ENCODE measurements around the gene TM9SF1. TPM values are rescaled to one million over a fixed set of nuclear protein-coding genes. Genes with fewer than 3 reads are reported as not detected.

TM9SF1 gene
- total RNA-seq, 6 donors from 2014 or later: 15.7 to 75.4 (median 53.8) TPM

GRCh38 chr14:24188251-24189058, 6.8 kb downstream of the TM9SF1 start, which contains the start of gene IPO4:
TSS of gene IPO4 (minus strand) at chr14:24188816. CDS start at chr14:24188787, 29 bp downstream.
- Histone ChIP-seq H3K27me3 (no peaks in the 10 kb centered on the region), H3K4me1 (peaks cover 14 to 24% (median 18%) of the 10 kb centered on the region in 4 donors), H3K27ac (peak within 1 kb of the TSS; percentile 67 to 78 (median 72)), H3K36me3 (peaks cover 0 to 59% (median 41%) of the 10 kb centered on the region in 4 donors), H3K4me3 (peak within 1 kb of the TSS; percentile 65 to 90 (median 78)), H3K9me3 (no peaks in the 10 kb centered on the region)
- 0% methylated on average over 12 to 57 of the region's 65 CpGs for WGBS, 2 donors
- TF ChIP-seq POLR2AphosphoS5 (IDR thresholded peaks at IDR 0.05): peak; percentile 81 to 86
- TF ChIP-seq POLR2A (IDR thresholded peaks at IDR 0.05): peak in 3 of 4 donors; percentile 24 to 66 (median 66)
- no peak for TF ChIP-seq EP300 (IDR thresholded peaks at IDR 0.05)
- ATAC-seq (ENCODE audit: low FRiP score in 2 of 2) (peak; percentile 95 to 97), DNase-seq (peak; percentile 93 to 97)

- Histone ChIP-seq H3K4me1 (peaks cover 14 to 24% (median 18%) of the 10 kb centered on the region in 4 donors), H3K36me3 (peaks cover 0 to 60% (median 43%) of the 10 kb centered on the region in 4 donors), H3K27ac (peak overlapping the region in 2 of 4 donors; percentile 67 to 78), H3K27me3 (no peaks in the 10 kb centered on the region), H3K9me3 (no peaks in the 10 kb centered on the region), H3K4me3 (peak overlapping the region in 1 of 4 donors; percentile 90)
- no peak for DNase-seq
- 92 to 94% methylated on average over 2 of the region's 2 CpGs for WGBS, 2 donors
- TF ChIP-seq POLR2AphosphoS5 (IDR thresholded peaks at IDR 0.05) (no peak), CTCF (IDR thresholded peaks at IDR 0.05) (no peak), POLR2A (IDR thresholded peaks at IDR 0.05) (no peak), EP300 (IDR thresholded peaks at IDR 0.05) (no peak)
- ATAC-seq (ENCODE audit: low FRiP score in 2 of 2): no peak
These were observed 7.7 kb downstream of the TM9SF1 start for GRCh38 chr14:24187539-24187915.

- DNase-seq (no peak), ATAC-seq (ENCODE audit: low FRiP score in 2 of 2) (no peak)
- Histone ChIP-seq H3K4me1 (peaks cover 14 to 24% (median 18%) of the 10 kb centered on the region in 4 donors), H3K27me3 (no peaks in the 10 kb centered on the region), H3K36me3 (peaks cover 0 to 60% (median 44%) of the 10 kb centered on the region in 4 donors), H3K27ac (no peak overlapping the region), H3K4me3 (no peak overlapping the region), H3K9me3 (no peaks in the 10 kb centered on the region)
- WGBS, 2 donors: 92 to 93% methylated on average over 8 to 10 of the region's 10 CpGs
- TF ChIP-seq POLR2A (IDR thresholded peaks at IDR 0.05) (no peak), EP300 (IDR thresholded peaks at IDR 0.05) (no peak), POLR2AphosphoS5 (IDR thresholded peaks at IDR 0.05) (no peak), CTCF (IDR thresholded peaks at IDR 0.05) (no peak)
These were observed 8.3 kb downstream of the TM9SF1 start for GRCh38 chr14:24186831-24187538.

- ATAC-seq (ENCODE audit: low FRiP score in 2 of 2): no peak
- no peak for DNase-seq
- Histone ChIP-seq H3K4me1 (peaks cover 14 to 24% (median 18%) of the 10 kb centered on the region in 4 donors), H3K4me3 (no peak overlapping the region), H3K9me3 (no peaks in the 10 kb centered on the region), H3K27me3 (no peaks in the 10 kb centered on the region), H3K27ac (no peak overlapping the region), H3K36me3 (peaks cover 5 to 65% (median 55%) of the 10 kb centered on the region in 4 donors)
- WGBS, 2 donors: 89 to 97% methylated on average over 4 to 11 of the region's 11 CpGs
- TF ChIP-seq CTCF (IDR thresholded peaks at IDR 0.05): no peak
- no peak for TF ChIP-seq POLR2AphosphoS5 (IDR thresholded peaks at IDR 0.05)
- no peak for TF ChIP-seq EP300 (IDR thresholded peaks at IDR 0.05)
- TF ChIP-seq POLR2A (IDR thresholded peaks at IDR 0.05): no peak
These were observed 9.5 kb downstream of the TM9SF1 start for GRCh38 chr14:24185741-24186140.

GRCh38 chr14:24185026-24185425, 10.2 kb downstream of the TM9SF1 start:
- no peaks in the 10 kb centered on the region for H3K27me3 ChIP-seq
- peaks cover 8 to 72% (median 62%) of the 10 kb centered on the region in 4 donors for H3K36me3 ChIP-seq
- DNase-seq (no peak), ATAC-seq (ENCODE audit: low FRiP score in 2 of 2) (no peak)
- no peak for TF ChIP-seq EP300 (IDR thresholded peaks at IDR 0.05)
- TF ChIP-seq POLR2A (IDR thresholded peaks at IDR 0.05): no peak
- TF ChIP-seq POLR2AphosphoS5 (IDR thresholded peaks at IDR 0.05): no peak
- TF ChIP-seq CTCF (IDR thresholded peaks at IDR 0.05): no peak
- WGBS, 2 donors: 92 to 95% methylated on average over 7 of the region's 7 CpGs
- peaks cover 14 to 24% (median 18%) of the 10 kb centered on the region in 4 donors for H3K4me1 ChIP-seq
- no peak overlapping the region for H3K4me3 ChIP-seq
- no peak overlapping the region for H3K27ac ChIP-seq
- no peaks in the 10 kb centered on the region for H3K9me3 ChIP-seq

Measured in upper lobe of left lung (tissue), 6 donors.